OCI-LY7 (cell line): ENCODE measurements around the gene STAT5B. TPM values are rescaled to one million over a fixed set of nuclear protein-coding genes. Genes with fewer than 3 reads are reported as not detected.

Experiments used
- Bru-seq: library from RNA; stranded (reverse); fragments of 400-500 nt; gene quantifications from one replicate; lab custom pipeline; 2021; lab: Mats Ljungman, UMichigan
- BruChase-seq, 2 experiments: library from RNA; stranded (reverse); fragments of 400-500 nt; gene quantifications; one replicate each; lab custom pipeline; 2021; lab: Mats Ljungman, UMichigan
- BruUV-seq: library from RNA; stranded (reverse); fragments of 400-500 nt; replicated peaks from 2 replicates; lab custom pipeline; 2021; lab: Mats Ljungman, UMichigan
- CTCF ChIA-PET: fragments of 300-600 bp; sonication (Branson Sonifier 250); formaldehyde crosslinking; loops from one replicate; lab custom pipeline; 2022; ENCODE audit warnings: antibody characterized with exemption; ENCODE audit not compliant: unreplicated experiment; lab: Charles Lee
- POLR2A ChIA-PET: fragments of 300-600 bp; sonication (Branson Sonifier 250); formaldehyde crosslinking; loops from one replicate; lab custom pipeline; 2022; ENCODE audit warnings: antibody characterized with exemption; lab: Charles Lee
- DNase-seq: peaks from one replicate; pipeline ENCODE4 v3.0.0-alpha.2; 2015; ENCODE audit warnings: low spot score
- H2AFZ ChIP-seq: fragments of 200-600 bp; sonication (generic), shearing (Covaris generic); 2 replicates; pipeline ENCODE4 v1.6.1; 2014; ENCODE audit warnings: mild to moderate bottlenecking, antibody characterized with exemption, low read length, moderate library complexity
- H3K27ac ChIP-seq: fragments of 200-600 bp; sonication (generic); 2 replicates; pipeline ENCODE4 v1.5.1; 2014; ENCODE audit warnings: mixed run types, low read depth, mild to moderate bottlenecking, moderate library complexity, low read length, inconsistent platforms; ENCODE audit not compliant: poor library complexity, severe bottlenecking
- H3K36me3 ChIP-seq: fragments of 200-600 bp; sonication (generic); 2 replicates; pipeline ENCODE4 v1.6.1; 2014; ENCODE audit warnings: mild to moderate bottlenecking, antibody characterized with exemption, low read length, moderate library complexity, mixed read lengths; ENCODE audit not compliant: insufficient read depth
- H3K4me1 ChIP-seq: fragments of 200-600 bp; sonication (generic); 2 replicates; pipeline ENCODE4 v1.5.1; 2014; ENCODE audit warnings: mild to moderate bottlenecking, low read length; ENCODE audit not compliant: insufficient read depth, poor library complexity, severe bottlenecking
- H3K4me2 ChIP-seq: fragments of 200-600 bp; sonication (generic); 2 replicates; pipeline ENCODE4 v1.6.1; 2014; ENCODE audit warnings: mild to moderate bottlenecking, low read length
- H3K4me3 ChIP-seq: fragments of 200-600 bp; sonication (generic); 2 replicates; pipeline ENCODE4 v1.5.1; 2014; ENCODE audit warnings: mild to moderate bottlenecking, low read depth, low read length; ENCODE audit not compliant: poor library complexity, severe bottlenecking
- H3K79me2 ChIP-seq: fragments of 200-600 bp; sonication (generic); 2 replicates; pipeline ENCODE4 v1.6.1; 2016; ENCODE audit warnings: low read depth, mild to moderate bottlenecking, low read length, moderate library complexity, mixed read lengths; ENCODE audit not compliant: insufficient read depth
- H3K9me2 ChIP-seq: fragments of 200-600 bp; sonication (generic); 2 replicates; pipeline ENCODE4 v1.6.1; 2016; ENCODE audit warnings: mild to moderate bottlenecking, low read length, mixed read lengths; ENCODE audit not compliant: insufficient read depth
- H3K9me3 ChIP-seq: fragments of 200-600 bp; sonication (generic); 2 replicates; pipeline ENCODE4 v1.6.1; 2014; ENCODE audit warnings: mild to moderate bottlenecking, mixed run types, low read length, mixed read lengths
- H4K20me1 ChIP-seq: fragments of 200-600 bp; sonication (generic); 2 replicates; pipeline ENCODE4 v1.6.1; 2014; ENCODE audit warnings: mild to moderate bottlenecking, antibody characterized with exemption, low read length, moderate library complexity, mixed read lengths; ENCODE audit not compliant: insufficient read depth
- CTCF ChIP-seq: fragments of 200-600 bp; sonication (generic); conservative IDR thresholded peaks from 2 replicates; pipeline ENCODE4 v1.5.1; 2014; ENCODE audit warnings: mild to moderate bottlenecking, antibody characterized with exemption, low read length, moderate library complexity, mixed read lengths
- EZH2phosphoT487 ChIP-seq: fragments of 200-600 bp; sonication (generic); IDR thresholded peaks from 2 replicates; pipeline ENCODE4 v1.6.1; 2018; ENCODE audit warnings: low read depth, borderline replicate concordance, mild to moderate bottlenecking, mixed run types, antibody characterized with exemption, low read length, moderate library complexity, mixed read lengths
- intact Hi-C: fragments of 100-400 bp; cut with micrococcal nuclease; formaldehyde crosslinking; loops from one replicate; pipeline ENCODE4 v1.10.0; 2022; ENCODE audit not compliant: unreplicated experiment
- long read RNA-seq: library from polyadenylated mRNA; stranded (forward); transcript quantifications from one replicate; pipeline ENCODE4 v2.0.0, GENCODE V29; 2022
- total RNA-seq, 2 experiments: library from RNA; depleted of rRNA in 1 of 2; stranded (reverse); fragments of >200 nt in 1 of 2; shearing (Covaris generic) in 1 of 2; gene quantifications; 2 replicates each; pipeline ENCODE4 v1.2.3, GENCODE V29; 2014 to 2022

The STAT5B gene
- total RNA-seq (2014; rRNA removed; shearing (Covaris generic)) = 32.4 and 33.3 TPM in 2 replicates
- 46.7 and 50.5 TPM in 2 replicates for total RNA-seq (2022)
- Bru-seq, nascent RNA = percentile 62 among the genes with signal in this experiment
- percentile 73 among the genes with signal in this experiment for BruChase-seq, experiment 1, labeled RNA remaining after a 6-hour chase
- percentile 67 among the genes with signal in this experiment for BruChase-seq, experiment 2, labeled RNA remaining after a 2-hour chase
- long read RNA-seq, full-length matches to known transcripts = 9 of 50 reads
- long read RNA-seq, partial matches to known transcripts = 34 of 50 reads
- long read RNA-seq, other reads (novel, unspliced or antisense) = 7 of 50 reads

GRCh38 chr17:42276359-42276608 lies at the start of gene STAT5B:
STAT5B (minus strand) TSS chr17:42276391; CDS start chr17:42232127, 44,264 bp downstream.
- peak within 1 kb of the TSS; percentile 91 for H3K4me3 ChIP-seq
- DNase-seq = peak; percentile 89
- peaks cover 23% of the 10 kb centered on the region; the same call in 1 of the 2 replicates for H4K20me1 ChIP-seq
- TF ChIP-seq EZH2phosphoT487 = no peak
- TF ChIP-seq CTCF = no peak
- H3K79me2 ChIP-seq = peaks cover 34% of the 10 kb centered on the region; the same call in 1 of the 2 replicates
- no peak within 1 kb of the TSS for H3K27ac ChIP-seq
- no TSS peak for BruUV-seq
- H3K4me1 ChIP-seq = peaks cover 46% of the 10 kb centered on the region
- POLR2A ChIA-PET = no interaction called here
- peak within 1 kb of the TSS; percentile 91 for H2AFZ ChIP-seq
- CTCF ChIA-PET = no interaction called here
- H3K4me2 ChIP-seq = peak within 1 kb of the TSS; percentile 96
- intact Hi-C loops = loop anchor here (10.0 kb wide), 1 partner anchor 51 kb away; no protein-coding TSS in a partner anchor
- H3K9me2 ChIP-seq = no peaks in the 10 kb centered on the region
- no peaks in the 10 kb centered on the region for H3K36me3 ChIP-seq
- no peaks in the 10 kb centered on the region for H3K9me3 ChIP-seq

DNA sequence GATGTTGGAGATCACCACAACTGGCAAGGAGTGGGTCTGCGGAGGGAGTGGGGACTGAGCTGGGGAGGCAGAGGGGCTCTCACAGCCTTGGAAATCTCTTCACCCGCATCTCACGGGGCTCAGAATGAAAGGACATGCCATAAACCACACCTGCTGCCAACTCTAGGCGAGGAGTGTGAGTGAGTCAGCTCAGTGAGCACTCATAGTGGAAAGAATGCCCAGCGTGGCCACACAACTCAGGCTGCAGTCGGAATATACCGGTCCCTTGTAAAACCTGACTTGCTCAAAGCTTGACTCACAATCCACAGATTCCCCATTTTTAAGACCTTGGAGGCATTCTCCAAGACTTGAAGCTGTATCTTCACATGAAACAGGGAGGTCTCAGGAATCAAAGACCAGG lies 48.8 kb upstream of the STAT5B start:
- no peak overlapping the region for H3K4me3 ChIP-seq
- no peaks in the 10 kb centered on the region for H4K20me1 ChIP-seq
- intact Hi-C loops = no loop called here
- no peaks in the 10 kb centered on the region for H3K9me2 ChIP-seq
- no peak for DNase-seq
- ChIA-PET POLR2A (interaction anchor here (0.7 kb wide), 1 partner anchor 157 kb away, joined by 3 read pairs; no protein-coding TSS in a partner anchor), CTCF (no interaction called here)
- no peak overlapping the region for H3K4me2 ChIP-seq
- H3K9me3 ChIP-seq = no peaks in the 10 kb centered on the region
- H2AFZ ChIP-seq = no peak overlapping the region
- H3K27ac ChIP-seq = no peak overlapping the region
- H3K4me1 ChIP-seq = peaks cover 8% of the 10 kb centered on the region
- TF ChIP-seq CTCF = no peak
- TF ChIP-seq EZH2phosphoT487 = no peak
- no peaks in the 10 kb centered on the region for H3K79me2 ChIP-seq
- no TSS peak for BruUV-seq
- H3K36me3 ChIP-seq = peaks cover 6% of the 10 kb centered on the region; the same call in 1 of the 2 replicates

DNA sequence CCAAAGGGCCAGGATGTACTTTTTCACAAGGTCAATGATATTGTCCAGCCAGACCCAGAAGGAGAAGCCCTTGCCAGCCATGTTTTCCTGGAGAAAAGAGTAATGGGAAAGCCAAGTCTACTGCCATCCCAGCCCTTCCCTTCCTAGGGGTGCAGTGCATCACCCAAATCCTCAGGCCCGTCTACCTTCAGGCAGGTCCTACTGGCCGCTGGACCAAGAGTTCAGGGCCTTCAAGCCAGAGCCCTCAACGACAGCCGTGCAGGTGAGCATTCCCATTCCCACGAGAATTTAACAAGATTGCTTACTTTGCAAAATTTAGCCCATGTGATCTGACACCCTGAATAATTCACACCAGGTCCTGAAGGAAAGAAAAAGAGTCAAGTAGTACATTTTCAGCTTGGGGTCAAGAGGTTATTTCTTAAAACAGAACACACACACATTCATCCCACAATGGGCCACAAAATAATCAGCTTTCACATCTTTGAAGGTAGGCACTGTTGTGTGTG lies 47.1 kb upstream of the STAT5B start:
- H3K79me2 ChIP-seq = no peaks in the 10 kb centered on the region
- intact Hi-C loops = loop anchor here (2.0 kb wide), 1 partner anchor 193 kb away; no protein-coding TSS in a partner anchor
- H3K9me2 ChIP-seq = no peaks in the 10 kb centered on the region
- BruUV-seq = no TSS peak
- peaks cover 6% of the 10 kb centered on the region; the same call in 1 of the 2 replicates for H3K36me3 ChIP-seq
- H3K27ac ChIP-seq = no peak overlapping the region
- no peaks in the 10 kb centered on the region for H3K9me3 ChIP-seq
- peaks cover 14% of the 10 kb centered on the region for H3K4me1 ChIP-seq
- CTCF ChIA-PET = no interaction called here
- no peak overlapping the region for H3K4me2 ChIP-seq
- no peak for DNase-seq
- TF ChIP-seq CTCF (no peak), EZH2phosphoT487 (no peak)
- H2AFZ ChIP-seq = 0 out of 2 replicates have a peak overlapping the region, but pooled peaks have one; percentile 7
- no peaks in the 10 kb centered on the region for H4K20me1 ChIP-seq
- no peak overlapping the region for H3K4me3 ChIP-seq
- POLR2A ChIA-PET = no interaction called here
